Neutrophil (primary cell): ENCODE measurements around the gene EGFL7.

Experiments used
- H3K27ac ChIP-seq: fragments of 200-600 bp; sonication (generic); 2 replicates; pipeline ENCODE4 v1.5.1; 2016; ENCODE audit warnings: mild to moderate bottlenecking, moderate library complexity
- H3K27me3 ChIP-seq: fragments of 200-600 bp; sonication (generic); 2 replicates; pipeline ENCODE4 v1.6.0; 2016; ENCODE audit warnings: mild to moderate bottlenecking
- H3K36me3 ChIP-seq: fragments of 200-600 bp; sonication (generic); 2 replicates; pipeline ENCODE4 v1.5.1; 2017
- H3K4me1 ChIP-seq, 2 experiments: fragments of 200-600 bp in 1 of 2; sonication (generic) in 1 of 2; 1 replicate in 1 of 2; 2 replicates in 1 of 2; pipeline versions ENCODE4 v1.5.1 to v1.6.1; 2013 to 2016; ENCODE audit warnings: low read depth in 1 of 2, low read length in 1 of 2, mild to moderate bottlenecking in 1 of 2, moderate library complexity in 1 of 2; ENCODE audit not compliant: control insufficient read depth in 1 of 2, insufficient read depth in 1 of 2
- H3K4me3 ChIP-seq, 2 experiments: fragments of 200-600 bp in 1 of 2; sonication (generic) in 1 of 2; 1 replicate in 1 of 2; 2 replicates in 1 of 2; pipeline ENCODE4 v1.5.1; 2013 to 2016; ENCODE audit warnings: low read depth in 1 of 2, low read length in 1 of 2, mild to moderate bottlenecking in 1 of 2, moderate library complexity in 1 of 2
- H3K9me3 ChIP-seq: fragments of 200-600 bp; sonication (generic); 2 replicates; pipeline ENCODE4 v1.5.1; 2016
- CTCF ChIP-seq: fragments of 200-600 bp; sonication (generic); IDR thresholded peaks from 2 replicates; pipeline ENCODE4 v1.5.1; 2016; ENCODE audit warnings: antibody characterized with exemption

The EGFL7 gene

GRCh38 chr9:136642439-136642921 lies 20.2 kb upstream of the EGFL7 start:
- peaks cover 64% of the 10 kb centered on the region for H3K27me3 ChIP-seq
- no peaks in the 10 kb centered on the region for H3K36me3 ChIP-seq
- no peak for TF ChIP-seq CTCF
- no peak overlapping the region for H3K4me3 ChIP-seq
- peaks cover 21 to 26% of the 10 kb centered on the region in 2 experiments for H3K4me1 ChIP-seq
- H3K27ac ChIP-seq, result no peak overlapping the region
- H3K9me3 ChIP-seq, result no peaks in the 10 kb centered on the region

DNA sequence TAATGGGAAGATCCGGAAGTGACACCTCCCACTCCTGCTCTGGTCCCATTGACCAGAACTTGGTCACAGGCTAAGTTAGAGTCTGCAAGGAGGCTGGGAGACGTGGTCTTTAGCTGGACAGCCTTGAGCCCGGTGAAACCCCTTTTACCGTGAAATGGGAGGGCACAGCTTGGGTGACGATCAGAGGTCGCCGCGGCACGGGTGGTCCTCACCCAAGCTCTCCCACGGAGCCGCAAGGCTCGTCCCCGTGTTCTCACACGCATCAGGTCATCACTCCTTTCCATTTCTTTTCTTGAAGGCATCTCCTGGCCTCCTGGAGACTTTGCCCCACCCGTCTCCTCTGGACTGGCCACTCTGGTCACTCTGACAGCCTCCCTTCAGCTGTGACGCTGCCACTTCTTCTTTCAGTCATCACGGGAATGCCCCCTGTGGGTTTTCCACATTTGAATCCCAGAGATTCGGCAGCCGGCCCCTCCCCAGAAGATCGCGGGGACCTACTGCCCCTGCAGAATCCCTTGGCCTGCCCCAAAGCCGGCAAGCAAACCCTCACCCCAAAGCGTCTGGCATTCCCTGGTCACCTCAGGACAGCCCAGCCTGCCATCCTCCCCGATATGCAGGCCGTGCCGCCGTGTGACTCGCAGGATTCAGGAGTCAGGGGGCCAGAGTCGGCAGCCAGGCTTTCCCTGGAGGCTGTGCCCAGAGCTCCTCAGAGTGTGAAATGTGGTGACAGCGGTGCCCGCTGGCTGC lies 18.9 kb upstream of the EGFL7 start:
- H3K9me3 ChIP-seq, result no peaks in the 10 kb centered on the region
- H3K4me1 ChIP-seq, result peaks cover 21 to 26% of the 10 kb centered on the region in 2 experiments
- H3K4me3 ChIP-seq, result peak overlapping the region in 1 of 2 experiments; percentile 56
- no peak for TF ChIP-seq CTCF
- no peak overlapping the region for H3K27ac ChIP-seq
- peaks cover 77% of the 10 kb centered on the region for H3K27me3 ChIP-seq
- no peaks in the 10 kb centered on the region for H3K36me3 ChIP-seq

- Histone ChIP-seq H3K27me3 (peaks cover 82% of the 10 kb centered on the region), H3K36me3 (no peaks in the 10 kb centered on the region), H3K27ac (peak overlapping the region; percentile 51), H3K4me1 (peaks cover 21 to 26% of the 10 kb centered on the region in 2 experiments), H3K4me3 (peak overlapping the region; percentile 47 to 56), H3K9me3 (no peaks in the 10 kb centered on the region)
- TF ChIP-seq CTCF, result no peak
Observed at GRCh38 chr9:136644343-136644592, 18.4 kb upstream of the EGFL7 start.

DNA sequence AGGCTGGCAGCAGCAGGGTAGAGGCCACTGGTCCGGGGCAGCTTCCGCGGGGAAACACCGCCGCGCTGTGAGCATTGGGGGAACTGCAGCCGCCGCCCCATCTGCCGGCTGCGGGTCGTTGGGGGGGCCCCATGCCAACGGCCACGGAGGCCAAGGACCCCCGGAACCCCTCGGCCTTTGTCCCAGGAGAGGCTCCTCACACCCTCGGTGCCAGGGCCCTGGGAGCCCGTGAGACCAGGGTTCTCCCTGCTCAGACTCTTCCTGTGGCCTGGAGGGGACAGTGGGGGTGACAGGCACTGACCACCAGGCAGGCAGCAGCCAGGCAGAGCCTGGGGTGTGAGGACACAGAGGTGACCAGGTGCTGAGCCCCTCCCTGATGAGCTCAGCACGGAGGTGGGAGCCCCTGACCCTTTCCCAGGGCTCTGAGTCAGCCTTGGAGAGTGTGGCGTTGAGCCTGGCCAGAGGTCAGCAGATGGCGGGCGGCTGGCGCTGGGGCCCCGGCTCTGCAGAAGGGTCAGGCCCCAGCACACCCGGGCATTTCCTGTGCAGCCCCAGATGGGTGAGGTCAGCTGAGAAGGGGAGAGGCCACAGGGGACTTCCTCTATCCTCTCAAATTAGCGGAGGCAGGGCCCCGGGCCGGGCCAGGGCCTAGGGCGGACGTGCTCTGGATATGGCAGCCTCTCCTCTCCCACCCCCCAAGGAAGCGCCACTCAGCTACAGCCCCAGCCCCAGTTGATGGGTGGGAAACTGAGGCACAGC lies 17.9 kb upstream of the EGFL7 start:
- peak overlapping the region; percentile 47 to 56 for H3K4me3 ChIP-seq
- peaks cover 87% of the 10 kb centered on the region for H3K27me3 ChIP-seq
- TF ChIP-seq CTCF, result peak; percentile 85
- H3K4me1 ChIP-seq, result peaks cover 21 to 26% of the 10 kb centered on the region in 2 experiments
- no peaks in the 10 kb centered on the region for H3K36me3 ChIP-seq
- peak overlapping the region; percentile 51 for H3K27ac ChIP-seq
- H3K9me3 ChIP-seq, result no peaks in the 10 kb centered on the region

DNA sequence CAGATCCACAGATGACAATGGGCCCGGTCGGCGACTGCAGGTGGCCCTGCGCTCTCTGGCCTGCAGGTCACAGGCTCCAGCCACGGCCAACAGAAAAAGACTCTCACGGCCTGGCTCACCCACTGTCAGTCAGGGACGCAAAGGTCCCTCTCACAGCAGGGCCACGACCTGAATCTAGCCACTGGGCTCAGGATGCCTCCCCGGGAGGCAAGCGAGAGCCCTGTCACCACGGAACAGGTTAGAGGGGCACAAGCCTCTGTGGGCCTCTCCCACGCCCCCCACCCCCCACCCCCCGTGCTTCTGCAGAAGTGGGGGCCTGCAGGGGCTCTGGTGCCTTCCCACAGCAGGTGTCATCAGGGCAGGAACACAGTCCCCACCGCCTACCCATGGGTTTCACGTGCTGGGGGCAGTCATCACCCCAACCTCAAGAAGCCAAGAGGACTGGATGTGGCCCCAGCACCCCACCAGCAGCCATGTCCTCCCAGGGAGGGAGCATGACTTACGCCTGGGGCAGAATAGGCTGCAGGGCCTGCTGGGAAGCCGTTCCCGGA lies 17.3 kb upstream of the EGFL7 start:
- Histone ChIP-seq H3K4me1 (peaks cover 21 to 26% of the 10 kb centered on the region in 2 experiments), H3K27ac (peak overlapping the region; percentile 51), H3K9me3 (no peaks in the 10 kb centered on the region), H3K4me3 (peak overlapping the region; percentile 47 to 56), H3K36me3 (no peaks in the 10 kb centered on the region), H3K27me3 (peaks cover 91% of the 10 kb centered on the region)
- TF ChIP-seq CTCF, result no peak
